ENCODE data around the gene OTUB2.

Gene OTUB2

DNA sequence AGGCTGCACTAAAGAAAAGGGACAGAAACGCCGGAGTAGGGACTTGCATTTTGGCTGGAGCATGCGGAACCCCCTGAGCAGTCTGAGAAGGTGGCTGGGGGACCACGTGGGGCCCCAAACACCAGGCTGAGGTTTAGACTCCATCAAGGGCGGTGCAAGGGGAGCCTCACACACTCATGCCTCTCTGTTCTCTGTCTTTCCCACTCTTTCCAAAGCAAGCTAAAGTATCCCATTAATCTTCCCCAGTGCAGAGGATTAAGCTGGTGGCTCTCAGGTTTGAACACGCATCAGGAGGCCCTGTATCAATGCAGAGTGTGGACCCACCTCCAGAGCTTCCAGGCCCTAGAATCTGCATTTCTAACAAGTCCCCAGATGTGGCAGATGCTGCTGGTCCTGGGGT lies 15.5 kb upstream of the OTUB2 start:
- TF ChIP-seq TCF4 (CRISPR knock-in tag; IDR thresholded peaks at IDR 0.05; ENCODE audit: borderline replicate concordance), result no peak
- no peak for TF ChIP-seq RARB (CRISPR knock-in tag; IDR thresholded peaks at IDR 0.05)
- no peak for TF ChIP-seq OSR1 (CRISPR knock-in tag; IDR thresholded peaks at IDR 0.05)
- TF ChIP-seq ZNF565 (CRISPR knock-in tag; conservative IDR thresholded peaks at IDR 0.05; ENCODE audit: low read depth), result no peak
- TF ChIP-seq, protein P1, sequence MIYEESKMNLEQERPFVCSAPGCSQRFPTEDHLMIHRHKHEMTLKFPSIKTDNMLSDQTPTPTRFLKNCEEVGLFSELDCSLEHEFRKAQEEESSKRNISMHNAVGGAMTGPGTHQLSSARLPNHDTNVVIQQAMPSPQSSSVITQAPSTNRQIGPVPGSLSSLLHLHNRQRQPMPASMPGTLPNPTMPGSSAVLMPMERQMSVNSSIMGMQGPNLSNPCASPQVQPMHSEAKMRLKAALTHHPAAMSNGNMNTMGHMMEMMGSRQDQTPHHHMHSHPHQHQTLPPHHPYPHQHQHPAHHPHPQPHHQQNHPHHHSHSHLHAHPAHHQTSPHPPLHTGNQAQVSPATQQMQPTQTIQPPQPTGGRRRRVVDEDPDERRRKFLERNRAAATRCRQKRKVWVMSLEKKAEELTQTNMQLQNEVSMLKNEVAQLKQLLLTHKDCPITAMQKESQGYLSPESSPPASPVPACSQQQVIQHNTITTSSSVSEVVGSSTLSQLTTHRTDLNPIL (CRISPR knock-in tag; IDR thresholded peaks at IDR 0.05; ENCODE audit: low read depth), result no peak
- TF ChIP-seq ARNTL (CRISPR knock-in tag; IDR thresholded peaks at IDR 0.05; ENCODE audit: borderline replicate concordance, low read depth), result no peak
- no peak for TF ChIP-seq ISL1 (CRISPR knock-in tag; IDR thresholded peaks at IDR 0.05)
- no peak for TF ChIP-seq ZNF70 (CRISPR knock-in tag; IDR thresholded peaks at IDR 0.05)
- TF ChIP-seq PPARA (CRISPR knock-in tag; IDR thresholded peaks at IDR 0.05; ENCODE audit: borderline replicate concordance), result no peak
- no peak for TF ChIP-seq ZFP30 (CRISPR knock-in tag; IDR thresholded peaks at IDR 0.05)
- ATAC-seq, result no peak

DNA sequence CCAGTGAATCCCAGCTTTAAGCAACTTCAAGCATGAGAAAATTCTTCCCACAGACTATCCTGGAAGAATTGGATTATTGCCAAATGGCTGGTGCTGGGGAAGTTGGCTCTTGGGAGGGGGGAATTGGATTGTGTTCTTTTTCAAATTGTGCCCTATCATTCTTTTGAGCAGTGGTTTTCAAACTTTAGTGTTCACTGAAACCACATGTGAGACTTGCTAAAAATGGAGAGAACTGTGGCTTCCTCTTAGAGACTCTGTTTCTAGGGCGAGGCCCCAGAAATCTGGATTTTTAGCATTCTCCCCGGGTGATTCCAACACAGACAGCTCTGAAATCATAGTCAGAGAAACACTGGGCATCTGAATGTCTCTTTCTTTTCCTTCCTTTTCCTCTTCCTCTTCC lies 14.3 kb upstream of the OTUB2 start:
- peak; percentile 46 for ATAC-seq
- TF ChIP-seq ZNF565 (CRISPR knock-in tag; conservative IDR thresholded peaks at IDR 0.05; ENCODE audit: low read depth) (no peak), ESRRG (CRISPR knock-in tag; IDR thresholded peaks at IDR 0.05) (no peak), TCF4 (CRISPR knock-in tag; IDR thresholded peaks at IDR 0.05; ENCODE audit: borderline replicate concordance) (no peak), ZNF8 (CRISPR knock-in tag; IDR thresholded peaks at IDR 0.05) (no peak), ISL1 (CRISPR knock-in tag; IDR thresholded peaks at IDR 0.05) (no peak), PPARA (CRISPR knock-in tag; IDR thresholded peaks at IDR 0.05; ENCODE audit: borderline replicate concordance) (no peak), BACH2 (CRISPR knock-in tag; IDR thresholded peaks at IDR 0.05; ENCODE audit: borderline replicate concordance) (no peak), GLIS3 (CRISPR knock-in tag; IDR thresholded peaks at IDR 0.05) (no peak)
- TF ChIP-seq, protein P2, sequence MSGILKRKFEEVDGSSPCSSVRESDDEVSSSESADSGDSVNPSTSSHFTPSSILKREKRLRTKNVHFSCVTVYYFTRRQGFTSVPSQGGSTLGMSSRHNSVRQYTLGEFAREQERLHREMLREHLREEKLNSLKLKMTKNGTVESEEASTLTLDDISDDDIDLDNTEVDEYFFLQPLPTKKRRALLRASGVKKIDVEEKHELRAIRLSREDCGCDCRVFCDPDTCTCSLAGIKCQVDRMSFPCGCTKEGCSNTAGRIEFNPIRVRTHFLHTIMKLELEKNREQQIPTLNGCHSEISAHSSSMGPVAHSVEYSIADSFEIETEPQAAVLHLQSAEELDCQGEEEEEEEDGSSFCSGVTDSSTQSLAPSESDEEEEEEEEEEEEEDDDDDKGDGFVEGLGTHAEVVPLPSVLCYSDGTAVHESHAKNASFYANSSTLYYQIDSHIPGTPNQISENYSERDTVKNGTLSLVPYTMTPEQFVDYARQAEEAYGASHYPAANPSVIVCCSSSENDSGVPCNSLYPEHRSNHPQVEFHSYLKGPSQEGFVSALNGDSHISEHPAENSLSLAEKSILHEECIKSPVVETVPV (CRISPR knock-in tag; IDR thresholded peaks at IDR 0.05), result no peak
- TF ChIP-seq, protein P3, sequence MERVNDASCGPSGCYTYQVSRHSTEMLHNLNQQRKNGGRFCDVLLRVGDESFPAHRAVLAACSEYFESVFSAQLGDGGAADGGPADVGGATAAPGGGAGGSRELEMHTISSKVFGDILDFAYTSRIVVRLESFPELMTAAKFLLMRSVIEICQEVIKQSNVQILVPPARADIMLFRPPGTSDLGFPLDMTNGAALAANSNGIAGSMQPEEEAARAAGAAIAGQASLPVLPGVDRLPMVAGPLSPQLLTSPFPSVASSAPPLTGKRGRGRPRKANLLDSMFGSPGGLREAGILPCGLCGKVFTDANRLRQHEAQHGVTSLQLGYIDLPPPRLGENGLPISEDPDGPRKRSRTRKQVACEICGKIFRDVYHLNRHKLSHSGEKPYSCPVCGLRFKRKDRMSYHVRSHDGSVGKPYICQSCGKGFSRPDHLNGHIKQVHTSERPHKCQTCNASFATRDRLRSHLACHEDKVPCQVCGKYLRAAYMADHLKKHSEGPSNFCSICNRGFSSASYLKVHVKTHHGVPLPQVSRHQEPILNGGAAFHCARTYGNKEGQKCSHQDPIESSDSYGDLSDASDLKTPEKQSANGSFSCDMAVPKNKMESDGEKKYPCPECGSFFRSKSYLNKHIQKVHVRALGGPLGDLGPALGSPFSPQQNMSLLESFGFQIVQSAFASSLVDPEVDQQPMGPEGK (CRISPR knock-in tag; IDR thresholded peaks at IDR 0.05; ENCODE audit: borderline replicate concordance), result no peak

DNA sequence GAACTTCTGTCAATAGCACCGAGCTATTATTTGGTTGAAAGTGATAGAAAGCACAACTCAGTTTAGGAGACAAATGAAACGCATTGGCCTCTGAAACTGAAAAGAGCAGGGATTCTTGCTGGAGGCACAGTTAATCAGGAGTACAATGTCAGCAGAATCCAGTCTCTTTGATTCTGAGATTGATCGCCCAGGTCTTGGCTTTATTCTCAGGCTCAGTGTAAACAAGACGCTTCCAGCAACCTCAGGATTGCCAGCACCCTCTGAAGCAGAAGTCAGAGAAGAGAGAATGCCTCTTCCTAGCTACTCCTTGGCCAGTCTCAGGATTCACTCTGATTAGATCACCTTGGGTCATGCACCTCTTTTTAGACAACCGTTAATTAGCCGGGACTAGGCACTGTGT lies 11.8 kb upstream of the OTUB2 start:
- no peak for ATAC-seq
- TF ChIP-seq ISL1 (CRISPR knock-in tag; IDR thresholded peaks at IDR 0.05) (no peak), ARNTL (CRISPR knock-in tag; IDR thresholded peaks at IDR 0.05; ENCODE audit: borderline replicate concordance, low read depth) (no peak), BACH2 (CRISPR knock-in tag; IDR thresholded peaks at IDR 0.05; ENCODE audit: borderline replicate concordance) (no peak), ZC3H10 (CRISPR knock-in tag; IDR thresholded peaks at IDR 0.05) (no peak), SNAI2 (CRISPR knock-in tag; IDR thresholded peaks at IDR 0.05) (no peak), ESRRG (CRISPR knock-in tag; IDR thresholded peaks at IDR 0.05) (no peak), ZFP3 (CRISPR knock-in tag; IDR thresholded peaks at IDR 0.05) (no peak), TCF4 (CRISPR knock-in tag; IDR thresholded peaks at IDR 0.05; ENCODE audit: borderline replicate concordance) (no peak), OSR1 (CRISPR knock-in tag; IDR thresholded peaks at IDR 0.05) (no peak), PPARA (CRISPR knock-in tag; IDR thresholded peaks at IDR 0.05; ENCODE audit: borderline replicate concordance) (no peak), GLIS3 (CRISPR knock-in tag; IDR thresholded peaks at IDR 0.05) (no peak)
- TF ChIP-seq, protein P2 (CRISPR knock-in tag; IDR thresholded peaks at IDR 0.05), result no peak
- TF ChIP-seq, protein P1 (CRISPR knock-in tag; IDR thresholded peaks at IDR 0.05; ENCODE audit: low read depth), result no peak

DNA sequence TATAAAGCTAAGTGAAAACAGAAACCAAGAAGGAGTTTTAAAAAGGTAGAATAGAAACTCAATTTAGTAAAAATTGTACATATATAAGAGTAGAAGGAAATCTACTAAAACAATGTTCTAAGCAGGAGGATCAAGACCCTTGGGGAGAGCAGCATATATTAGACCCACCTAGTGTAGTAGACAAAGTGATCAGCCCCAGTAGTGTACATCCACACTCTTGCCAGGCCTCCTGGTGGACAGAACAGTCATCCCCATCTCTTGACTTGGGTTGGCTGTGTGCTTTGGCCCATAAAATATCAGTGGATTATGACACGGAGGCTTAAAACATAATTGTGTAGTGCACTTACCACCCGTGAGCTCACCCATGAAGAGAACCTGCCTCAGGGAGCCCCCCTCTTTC lies 10.9 kb upstream of the OTUB2 start:
- no peak for ATAC-seq
- TF ChIP-seq, protein P3 (CRISPR knock-in tag; IDR thresholded peaks at IDR 0.05; ENCODE audit: borderline replicate concordance), result no peak
- TF ChIP-seq, protein P4, sequence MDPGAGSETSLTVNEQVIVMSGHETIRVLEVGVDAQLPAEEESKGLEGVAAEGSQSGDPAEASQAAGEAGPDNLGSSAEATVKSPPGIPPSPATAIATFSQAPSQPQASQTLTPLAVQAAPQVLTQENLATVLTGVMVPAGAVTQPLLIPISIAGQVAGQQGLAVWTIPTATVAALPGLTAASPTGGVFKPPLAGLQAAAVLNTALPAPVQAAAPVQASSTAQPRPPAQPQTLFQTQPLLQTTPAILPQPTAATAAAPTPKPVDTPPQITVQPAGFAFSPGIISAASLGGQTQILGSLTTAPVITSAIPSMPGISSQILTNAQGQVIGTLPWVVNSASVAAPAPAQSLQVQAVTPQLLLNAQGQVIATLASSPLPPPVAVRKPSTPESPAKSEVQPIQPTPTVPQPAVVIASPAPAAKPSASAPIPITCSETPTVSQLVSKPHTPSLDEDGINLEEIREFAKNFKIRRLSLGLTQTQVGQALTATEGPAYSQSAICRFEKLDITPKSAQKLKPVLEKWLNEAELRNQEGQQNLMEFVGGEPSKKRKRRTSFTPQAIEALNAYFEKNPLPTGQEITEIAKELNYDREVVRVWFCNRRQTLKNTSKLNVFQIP (CRISPR knock-in tag; IDR thresholded peaks at IDR 0.05; ENCODE audit: borderline replicate concordance, low read depth), result no peak
